Ishikawa (cell line): Measurements from ENCODE around the gene MYO5C.

Source experiments
- CREB1 ChIP-seq: IDR thresholded peaks from 2 replicates; pipeline ENCODE4 v1.6.1; 2012; ENCODE audit warnings: low read depth
- EP300 ChIP-seq: IDR thresholded peaks from 2 replicates; pipeline ENCODE4 v1.6.1; 2012; ENCODE audit warnings: borderline replicate concordance
- RAD21 ChIP-seq: IDR thresholded peaks from 2 replicates; pipeline ENCODE4 v1.6.1; 2012; ENCODE audit warnings: low read depth
- TCF12 ChIP-seq: IDR thresholded peaks from 2 replicates; pipeline ENCODE4 v1.6.1; 2012; ENCODE audit warnings: low read depth
- TEAD4 ChIP-seq: IDR thresholded peaks from 2 replicates; pipeline ENCODE4 v1.6.1; 2012
- YY1 ChIP-seq: IDR thresholded peaks from 2 replicates; pipeline ENCODE4 v1.6.1; 2012; ENCODE audit warnings: low read depth
- ZBTB7A ChIP-seq: IDR thresholded peaks from 2 replicates; pipeline ENCODE4 v1.6.1; 2012; ENCODE audit warnings: low read depth
- TF ChIP-seq, protein P1 (sequence below): IDR thresholded peaks from 2 replicates; pipeline ENCODE4 v1.6.1; 2012
- TF ChIP-seq, protein P2 (sequence below): IDR thresholded peaks from 2 replicates; pipeline ENCODE4 v1.6.1; 2012
- TF ChIP-seq, protein P3 (sequence below): IDR thresholded peaks from 2 replicates; pipeline ENCODE4 v1.6.1; 2012; ENCODE audit warnings: low read depth, mild to moderate bottlenecking

DNA sequence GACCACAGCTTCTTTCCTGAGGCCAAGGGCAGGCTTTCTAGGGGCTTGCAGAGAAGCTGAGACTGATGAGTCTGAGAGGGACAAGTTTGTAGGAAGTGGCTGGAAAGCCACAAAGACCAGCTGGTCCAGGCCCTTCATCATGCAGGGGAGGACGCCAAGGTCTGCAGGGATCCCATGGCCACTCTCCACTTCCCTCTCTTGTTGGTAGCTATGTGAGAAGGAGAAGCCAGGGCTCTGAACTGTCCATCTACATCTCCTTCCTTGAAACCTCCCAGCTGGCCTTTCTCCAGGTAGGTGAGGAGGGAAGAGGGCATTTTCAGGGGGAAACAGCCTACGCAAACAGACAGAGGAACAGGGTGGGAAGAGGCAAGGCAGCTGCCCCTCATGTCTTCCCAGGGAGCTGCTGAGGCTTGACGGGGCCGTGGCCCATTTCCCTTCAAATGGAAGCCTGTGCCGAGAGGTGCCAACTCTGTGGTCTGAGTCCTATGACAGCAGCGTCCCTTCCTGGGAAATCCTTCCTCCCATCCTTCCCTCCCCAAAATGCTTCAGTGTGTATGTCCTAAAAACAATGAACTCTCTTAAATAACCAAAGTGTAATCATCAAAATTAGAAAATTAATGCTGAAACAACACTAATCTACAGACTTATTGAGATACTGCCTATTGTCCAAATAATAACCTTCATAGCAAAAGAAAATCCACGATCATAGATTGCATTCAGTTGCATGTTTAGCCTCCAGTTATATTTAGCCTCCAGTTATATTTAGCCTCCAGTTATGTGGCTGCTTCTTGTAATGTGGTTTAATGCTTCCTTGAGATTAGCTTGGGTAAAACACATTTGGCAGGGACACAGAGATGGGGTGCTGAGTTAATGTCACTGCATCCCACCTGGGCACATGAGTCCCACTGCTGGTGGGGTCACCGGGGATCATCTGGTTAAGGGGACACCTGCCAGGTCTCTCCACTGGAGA is 140.4 kb downstream of the MYO5C start:
- no peak for TF ChIP-seq RAD21
- no peak for TF ChIP-seq TCF12
- no peak for TF ChIP-seq EP300
- TF ChIP-seq, protein P1, sequence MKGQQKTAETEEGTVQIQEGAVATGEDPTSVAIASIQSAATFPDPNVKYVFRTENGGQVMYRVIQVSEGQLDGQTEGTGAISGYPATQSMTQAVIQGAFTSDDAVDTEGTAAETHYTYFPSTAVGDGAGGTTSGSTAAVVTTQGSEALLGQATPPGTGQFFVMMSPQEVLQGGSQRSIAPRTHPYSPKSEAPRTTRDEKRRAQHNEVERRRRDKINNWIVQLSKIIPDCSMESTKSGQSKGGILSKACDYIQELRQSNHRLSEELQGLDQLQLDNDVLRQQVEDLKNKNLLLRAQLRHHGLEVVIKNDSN, result no peak
- TF ChIP-seq, protein P2, sequence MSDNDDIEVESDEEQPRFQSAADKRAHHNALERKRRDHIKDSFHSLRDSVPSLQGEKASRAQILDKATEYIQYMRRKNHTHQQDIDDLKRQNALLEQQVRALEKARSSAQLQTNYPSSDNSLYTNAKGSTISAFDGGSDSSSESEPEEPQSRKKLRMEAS, result no peak
- no peak for TF ChIP-seq TEAD4
- TF ChIP-seq YY1, result no peak
- TF ChIP-seq CREB1, result no peak
- TF ChIP-seq, protein P3, sequence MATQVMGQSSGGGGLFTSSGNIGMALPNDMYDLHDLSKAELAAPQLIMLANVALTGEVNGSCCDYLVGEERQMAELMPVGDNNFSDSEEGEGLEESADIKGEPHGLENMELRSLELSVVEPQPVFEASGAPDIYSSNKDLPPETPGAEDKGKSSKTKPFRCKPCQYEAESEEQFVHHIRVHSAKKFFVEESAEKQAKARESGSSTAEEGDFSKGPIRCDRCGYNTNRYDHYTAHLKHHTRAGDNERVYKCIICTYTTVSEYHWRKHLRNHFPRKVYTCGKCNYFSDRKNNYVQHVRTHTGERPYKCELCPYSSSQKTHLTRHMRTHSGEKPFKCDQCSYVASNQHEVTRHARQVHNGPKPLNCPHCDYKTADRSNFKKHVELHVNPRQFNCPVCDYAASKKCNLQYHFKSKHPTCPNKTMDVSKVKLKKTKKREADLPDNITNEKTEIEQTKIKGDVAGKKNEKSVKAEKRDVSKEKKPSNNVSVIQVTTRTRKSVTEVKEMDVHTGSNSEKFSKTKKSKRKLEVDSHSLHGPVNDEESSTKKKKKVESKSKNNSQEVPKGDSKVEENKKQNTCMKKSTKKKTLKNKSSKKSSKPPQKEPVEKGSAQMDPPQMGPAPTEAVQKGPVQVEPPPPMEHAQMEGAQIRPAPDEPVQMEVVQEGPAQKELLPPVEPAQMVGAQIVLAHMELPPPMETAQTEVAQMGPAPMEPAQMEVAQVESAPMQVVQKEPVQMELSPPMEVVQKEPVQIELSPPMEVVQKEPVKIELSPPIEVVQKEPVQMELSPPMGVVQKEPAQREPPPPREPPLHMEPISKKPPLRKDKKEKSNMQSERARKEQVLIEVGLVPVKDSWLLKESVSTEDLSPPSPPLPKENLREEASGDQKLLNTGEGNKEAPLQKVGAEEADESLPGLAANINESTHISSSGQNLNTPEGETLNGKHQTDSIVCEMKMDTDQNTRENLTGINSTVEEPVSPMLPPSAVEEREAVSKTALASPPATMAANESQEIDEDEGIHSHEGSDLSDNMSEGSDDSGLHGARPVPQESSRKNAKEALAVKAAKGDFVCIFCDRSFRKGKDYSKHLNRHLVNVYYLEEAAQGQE, result no peak
- TF ChIP-seq ZBTB7A, result no peak
